Measurements from ENCODE around the gene LRPPRC.

Gene LRPPRC

GRCh38 chr2:44001716-44002115 is 5.9 kb upstream of the LRPPRC start:
- H3K4me3 ChIP-seq (ENCODE audit: low read length), result no peak overlapping the region
- TF ChIP-seq CTCF (IDR thresholded peaks at IDR 0.05; ENCODE audit: insufficient read depth, low read depth, low read length, missing control alignments), result no peak
- DNase-seq (ENCODE audit: low read depth), result no peak

DNA sequence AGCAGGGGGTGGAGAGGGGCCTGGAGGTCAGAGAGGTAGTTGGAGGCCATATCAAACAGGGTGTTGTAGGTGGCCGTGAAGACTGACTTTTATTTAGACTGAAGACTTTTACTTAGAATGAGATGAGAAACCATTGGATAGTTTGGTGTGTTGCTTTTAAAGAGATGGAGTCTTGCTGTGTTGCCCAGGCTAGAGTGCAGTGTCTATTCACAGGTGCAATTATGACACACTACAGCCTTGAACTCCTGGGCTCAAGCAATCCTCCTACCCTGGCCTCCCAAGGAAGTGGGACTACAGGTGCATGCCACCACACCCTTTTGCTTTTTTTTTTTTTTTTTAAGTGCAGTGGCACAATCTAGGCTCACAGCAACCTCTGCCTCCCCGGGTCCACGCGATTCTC is 2.5 kb upstream of the LRPPRC start:
- no peak overlapping the region for H3K4me3 ChIP-seq (ENCODE audit: low read length)
- no peak for DNase-seq (ENCODE audit: low read depth)
- TF ChIP-seq CTCF (IDR thresholded peaks at IDR 0.05; ENCODE audit: insufficient read depth, low read depth, low read length, missing control alignments), result no peak

DNA sequence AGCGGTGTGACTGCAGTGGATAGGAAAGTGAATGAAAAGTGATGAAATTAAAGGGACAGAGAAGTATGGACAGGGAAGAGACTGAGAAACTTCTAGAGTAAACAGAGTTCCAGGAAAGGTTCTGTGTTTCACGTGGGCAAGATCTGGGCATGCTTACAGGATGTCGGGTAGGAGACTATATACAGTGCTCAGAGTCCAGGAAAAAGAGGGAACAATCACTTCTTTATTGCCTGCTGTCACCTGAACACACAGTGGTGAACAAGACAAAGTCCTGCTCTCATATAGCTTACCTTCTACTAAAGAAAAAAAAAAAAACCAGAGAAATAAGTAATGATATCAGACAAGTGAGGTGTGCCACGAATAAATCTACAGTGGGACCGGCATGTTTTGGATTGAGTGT is 2.4 kb downstream of the LRPPRC start:
- no peak for DNase-seq (ENCODE audit: low read depth)
- H3K4me3 ChIP-seq (ENCODE audit: low read length), result no peak overlapping the region
- no peak for TF ChIP-seq CTCF (IDR thresholded peaks at IDR 0.05; ENCODE audit: insufficient read depth, low read depth, low read length, missing control alignments)

- no peak for DNase-seq (ENCODE audit: low read depth)
- no peak overlapping the region for H3K4me3 ChIP-seq (ENCODE audit: low read length)
- no peak for TF ChIP-seq CTCF (IDR thresholded peaks at IDR 0.05; ENCODE audit: insufficient read depth, low read depth, low read length, missing control alignments)
Observed at GRCh38 chr2:43989545-43989944, 6.2 kb downstream of the LRPPRC start.

DNA sequence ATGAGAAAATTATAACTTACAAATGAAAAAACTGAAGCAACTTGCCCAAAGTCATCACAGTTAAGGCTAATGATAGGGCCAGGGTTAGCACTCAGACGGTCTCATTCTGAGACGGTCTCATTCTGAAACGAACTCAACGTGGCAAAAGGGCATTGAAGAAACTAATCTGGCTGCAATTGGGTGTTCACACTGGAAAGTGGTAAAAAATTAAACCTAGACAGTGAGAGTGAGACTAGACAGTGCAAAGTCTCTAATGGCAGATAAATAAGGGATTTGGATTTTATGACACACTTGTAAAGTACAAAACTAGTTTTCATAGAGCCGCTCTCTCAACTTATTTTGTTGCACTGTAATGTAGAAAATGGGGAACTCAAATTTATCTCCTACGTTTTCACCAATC is 9.2 kb downstream of the LRPPRC start:
- H3K4me3 ChIP-seq (ENCODE audit: low read length), result no peak overlapping the region
- TF ChIP-seq CTCF (IDR thresholded peaks at IDR 0.05; ENCODE audit: insufficient read depth, low read depth, low read length, missing control alignments), result no peak

GRCh38 chr2:43985359-43985758 is 10.4 kb downstream of the LRPPRC start:
- DNase-seq (ENCODE audit: low read depth), result no peak
- H3K4me3 ChIP-seq (ENCODE audit: low read length), result no peak overlapping the region
- TF ChIP-seq CTCF (IDR thresholded peaks at IDR 0.05; ENCODE audit: insufficient read depth, low read depth, low read length, missing control alignments), result no peak

More for the DNA sequence above, 9.2 kb downstream of the LRPPRC start:
- DNase-seq (ENCODE audit: low read depth), result no peak

DNA sequence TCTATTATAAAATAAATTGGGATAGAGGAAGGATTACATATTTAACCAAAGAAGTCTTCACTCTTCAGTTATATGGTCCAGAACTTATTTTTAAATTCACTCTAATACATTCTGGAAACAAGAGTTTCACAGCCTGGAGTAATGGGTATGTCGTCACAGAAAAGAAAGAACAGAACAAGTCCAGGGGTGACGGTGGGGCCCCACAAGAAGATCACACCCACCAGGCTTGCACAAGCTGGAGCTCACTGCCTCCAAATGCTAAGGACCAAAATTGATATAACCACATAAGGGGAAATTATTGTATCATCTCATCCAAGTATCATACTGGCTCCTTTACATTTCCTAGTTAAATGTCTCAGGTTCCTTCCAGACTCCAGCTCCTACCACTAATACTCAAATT is 11.3 kb downstream of the LRPPRC start:
- TF ChIP-seq CTCF (IDR thresholded peaks at IDR 0.05; ENCODE audit: insufficient read depth, low read depth, low read length, missing control alignments), result no peak
- H3K4me3 ChIP-seq (ENCODE audit: low read length), result no peak overlapping the region
- no peak for DNase-seq (ENCODE audit: low read depth)
